GM12878 (cell line): Measurements from ENCODE around the gene AGPAT4. TPM values are rescaled to one million over a fixed set of nuclear protein-coding genes. Genes with fewer than 3 reads are reported as not detected.

Experiments used
- ATAC-seq: fragments of 200-7000 bp; cut with Tn5 transposase; 3 replicates; pipeline ENCODE4 v1.9.1; 2020; ENCODE audit warnings: mild to moderate bottlenecking, moderate library complexity
- BruUV-seq: library from RNA; stranded (reverse); fragments of 400-500 nt; replicated peaks from 2 replicates; lab custom pipeline; 2021; lab: Mats Ljungman, UMichigan
- CTCF ChIA-PET: fragments of 300-600 bp; sonication (Branson Sonifier 250); formaldehyde crosslinking; extraction: SDS; loops from one replicate; lab custom pipeline; 2021; ENCODE audit warnings: inconsistent platforms; lab: Yijun Ruan, JAX
- POLR2A ChIA-PET: fragments of 350-600 bp; formaldehyde crosslinking; extraction: SDS; loops from one replicate; lab custom pipeline; 2021; ENCODE audit warnings: inconsistent platforms; lab: Charles Lee
- RAD21 ChIA-PET: fragments of 300-600 bp; sonication (Branson Sonifier 250); formaldehyde crosslinking; loops from one replicate; lab custom pipeline; 2023; ENCODE audit warnings: antibody characterized with exemption; ENCODE audit not compliant: unreplicated experiment; lab: Charles Lee
- SMC1A ChIA-PET: fragments of 300-600 bp; sonication (Branson Sonifier 250); formaldehyde crosslinking; loops from one replicate; lab custom pipeline; 2023; ENCODE audit not compliant: unreplicated experiment, uncharacterized antibody; lab: Charles Lee
- DNase-seq: peaks from one replicate; pipeline ENCODE4 v3.0.0-alpha.2; 2011; ENCODE audit warnings: low read depth, low spot score
- FAIRE-seq: peaks from 3 replicates; lab custom pipeline; 2011; peaks lifted over from hg19 to GRCh38; lab: Jason Lieb, UNC
- H2AFZ ChIP-seq: 2 replicates; pipeline ENCODE4 v1.6.0; 2011; ENCODE audit warnings: low read depth, low read length, control low read depth; ENCODE audit not compliant: control insufficient read depth
- H3K27ac ChIP-seq: 2 replicates; pipeline ENCODE4 v1.5.1; 2011; ENCODE audit warnings: control low read depth; ENCODE audit not compliant: control insufficient read depth, insufficient read depth
- H3K27me3 ChIP-seq, 2 experiments: replicated peaks in 1 of 2; 2 replicates each; pipeline versions ENCODE4 v1.6.0 to v1.6.1; 2011; ENCODE audit warnings: low read length in 1 of 2; ENCODE audit not compliant: control insufficient read depth in 2 of 2, insufficient read depth in 2 of 2
- H3K36me3 ChIP-seq, 2 experiments: 2 replicates each; pipeline ENCODE4 v1.5.1; 2011; ENCODE audit warnings: low read length in 1 of 2; ENCODE audit not compliant: control insufficient read depth in 2 of 2, insufficient read depth in 2 of 2
- H3K4me1 ChIP-seq: 2 replicates; pipeline ENCODE4 v1.6.1; 2011; ENCODE audit warnings: mild to moderate bottlenecking, low read length, moderate library complexity, mixed read lengths; ENCODE audit not compliant: control insufficient read depth, insufficient read depth
- H3K4me2 ChIP-seq: 2 replicates; pipeline ENCODE4 v1.6.0; 2011; ENCODE audit warnings: control low read depth; ENCODE audit not compliant: control insufficient read depth, insufficient read depth
- H3K4me3 ChIP-seq: fragments of 200-600 bp; sonication (generic); 2 replicates; pipeline ENCODE4 v1.5.1; 2016
- H3K79me2 ChIP-seq: 2 replicates; pipeline ENCODE4 v1.6.0; 2011; ENCODE audit warnings: low read length; ENCODE audit not compliant: control insufficient read depth, insufficient read depth
- H3K9ac ChIP-seq: 2 replicates; pipeline ENCODE4 v1.8.0; 2011; ENCODE audit warnings: low read length, control low read depth, mixed read lengths; ENCODE audit not compliant: control insufficient read depth, insufficient read depth
- H3K9me3 ChIP-seq: replicated peaks from 3 replicates; pipeline ENCODE4 v1.5.1; 2011; ENCODE audit warnings: mild to moderate bottlenecking, low read length; ENCODE audit not compliant: control insufficient read depth, insufficient read depth
- H4K20me1 ChIP-seq: 2 replicates; pipeline ENCODE4 v1.6.0; 2011; ENCODE audit not compliant: control insufficient read depth, insufficient read depth
- CUX1 ChIP-seq: IDR thresholded peaks from 2 replicates; pipeline ENCODE4 v1.6.1; 2012; ENCODE audit warnings: improper control_type of control experiment, low read depth, low read length; ENCODE audit not compliant: insufficient replicate concordance
- DPF2 ChIP-seq: fragments of 450-650 bp; IDR thresholded peaks from 2 replicates; pipeline ENCODE4 v1.6.1; 2017; ENCODE audit warnings: mild to moderate bottlenecking
- E2F4 ChIP-seq: IDR thresholded peaks from 2 replicates; pipeline ENCODE4 v1.6.1; 2012; ENCODE audit warnings: low read depth, low read length, improper control_type of control experiment
- MYC ChIP-seq: IDR thresholded peaks from 2 replicates; pipeline ENCODE4 v1.6.1; 2011; ENCODE audit warnings: mild to moderate bottlenecking, low read length, moderate library complexity, inconsistent platforms; ENCODE audit not compliant: insufficient read depth, insufficient replicate concordance, insufficient read length, severe bottlenecking
- PKNOX1 ChIP-seq: fragments of 450-650 bp; IDR thresholded peaks from 2 replicates; pipeline ENCODE4 v1.6.1; 2016; ENCODE audit warnings: mild to moderate bottlenecking
- POLR2A ChIP-seq: IDR thresholded peaks from 2 replicates; pipeline ENCODE4 v1.6.1; 2011; ENCODE audit warnings: low read depth, mild to moderate bottlenecking, low read length
- WRNIP1 ChIP-seq: IDR thresholded peaks from 2 replicates; pipeline ENCODE4 v1.6.1; 2011; ENCODE audit warnings: low read depth, low read length, improper control_type of control experiment, borderline replicate concordance
- WGBS: methylation state at CpG from one replicate; pipeline ENCODE4 v1.1.6; 2016; ENCODE audit warnings: low lambda C conversion rate; ENCODE audit not compliant: insufficient replicate concordance, insufficient coverage; ENCODE audit errors: missing lambda C conversion rate; 5-methylcytosine and 5-hydroxymethylcytosine counted together
- in situ Hi-C: fragments of 300-500 bp; cut with MboI; formaldehyde crosslinking; loops from 9 replicates; pipeline ENCODE4 v1.14.3; 2018; ENCODE audit warnings: mixed read lengths
- intact Hi-C: fragments of 100-400 bp; cut with micrococcal nuclease; formaldehyde crosslinking; loops from one replicate; pipeline ENCODE4 v1.14.2; 2022; ENCODE audit not compliant: unreplicated experiment
- polyA plus RNA-seq, 11 experiments: library from polyadenylated mRNA; depleted of rRNA in 4 of 11; unstranded in 6 of 11; stranded (reverse) in 5 of 11; fragments of >200 nt; fragmentation: Nextera tagmentation in 4 of 11; fragmentation: Illumina TruSeq in 1 of 11; extraction: Ambion mirVana in 4 of 11; extraction: Trizol in 1 of 11; gene quantifications; 1 replicate in 1 of 11; 2 replicates in 10 of 11; pipeline versions ENCODE4 v1.2.1 to v1.2.3, GENCODE V29; 2011 to 2016; ENCODE audit warnings: inconsistent platforms in 2 of 11, missing spikeins in 2 of 11, low read depth in 1 of 11
- total RNA-seq, 4 experiments: library from RNA; depleted of rRNA in 3 of 4; stranded (reverse); fragments of >200 nt in 3 of 4; fragmentation: Illumina TruSeq in 1 of 4; extraction: Trizol in 1 of 4; gene quantifications; 2 replicates each; pipeline versions ENCODE4 v1.2.1 to v1.2.3, GENCODE V29; 2013 to 2021

Gene AGPAT4
- total and polyA plus RNA-seq, 10 of the 15 experiments (the other 5 are each of a cell fraction or from before 2014, with no cell fraction given) = 0.34 to 2.2 (median 1.3) TPM

GRCh38 chr6:161132384-161132783 lies 141.5 kb downstream of the AGPAT4 start:
- Histone ChIP-seq H3K4me1 (peaks cover 13% of the 10 kb centered on the region), H2AFZ (no peak overlapping the region), H3K9ac (no peak overlapping the region), H3K36me3 (peaks cover 1 to 6% of the 10 kb centered on the region in 2 experiments; a peak in 3 of 4 replicates), H3K4me2 (no peak overlapping the region), H3K4me3 (no peak overlapping the region), H3K79me2 (no peaks in the 10 kb centered on the region), H4K20me1 (no peaks in the 10 kb centered on the region; the same call in 1 of the 2 replicates), H3K9me3 (no peaks in the 10 kb centered on the region), H3K27ac (no peak overlapping the region), H3K27me3 (no peaks in the 10 kb centered on the region)
- FAIRE-seq = no peak
- WGBS = 98% methylated on average over 11 of the region's 11 CpGs
- TF ChIP-seq POLR2A = 0 out of 2 replicates have a peak, but pooled peaks have one; percentile 22
- TF ChIP-seq DPF2 = no peak
- ChIA-PET RAD21 (no interaction called here), SMC1A (interaction anchor here (0.7 to 1.0 kb wide), 2 partner anchors 8 to 93 kb away, joined by 3 to 4 read pairs; no protein-coding TSS in a partner anchor), POLR2A (no interaction called here), CTCF (no interaction called here)
- BruUV-seq = no TSS peak
- ATAC-seq = no peak
- intact Hi-C loops (no loop called here), in situ Hi-C loops (loop anchor here (25.0 kb wide), 1 partner anchor 230 kb away; no protein-coding TSS in a partner anchor)
- no peak for DNase-seq

GRCh38 chr6:161130967-161131766 lies 142.7 kb downstream of the AGPAT4 start:
- TF ChIP-seq PKNOX1 (no peak), CUX1 (no peak), E2F4 (no peak), WRNIP1 (no peak), MYC (no peak)
- H3K36me3 ChIP-seq = peaks cover 1 to 6% of the 10 kb centered on the region in 2 experiments; a peak in 3 of 4 replicates
- CTCF ChIA-PET = no interaction called here
- H3K4me3 ChIP-seq = no peak overlapping the region
- ATAC-seq (no peak), FAIRE-seq (no peak), DNase-seq (no peak)
- intact Hi-C loops (no loop called here), in situ Hi-C loops (loop anchor here (25.0 kb wide), 1 partner anchor 231 kb away; no protein-coding TSS in a partner anchor)
- BruUV-seq = no TSS peak
- 89% methylated on average over 3 of the region's 3 CpGs for WGBS
- no peak overlapping the region for H3K9ac ChIP-seq
- no peaks in the 10 kb centered on the region for H3K27me3 ChIP-seq
- no peaks in the 10 kb centered on the region; the same call in 1 of the 2 replicates for H4K20me1 ChIP-seq
- no peak overlapping the region for H2AFZ ChIP-seq
- no peak overlapping the region for H3K4me2 ChIP-seq
- H3K4me1 ChIP-seq = peaks cover 8% of the 10 kb centered on the region
- no peaks in the 10 kb centered on the region for H3K79me2 ChIP-seq
- H3K27ac ChIP-seq = no peak overlapping the region
- SMC1A ChIA-PET = no interaction called here
- POLR2A ChIA-PET = no interaction called here
- RAD21 ChIA-PET = no interaction called here
- no peaks in the 10 kb centered on the region for H3K9me3 ChIP-seq
